GM12878 (cell line): Measurements from ENCODE around the gene ITFG1. TPM values are rescaled to one million over a fixed set of nuclear protein-coding genes. Genes with fewer than 3 reads are reported as not detected.

ENCODE experiments used
- ETV6 ChIP-seq, 2 experiments: fragments of 450-650 bp in 1 of 2; IDR thresholded peaks in 1 of 2; conservative IDR thresholded peaks in 1 of 2; 2 replicates each; pipeline ENCODE4 v1.6.1; 2014; ENCODE audit warnings: antibody characterized with exemption in 1 of 2, borderline replicate concordance in 1 of 2, low read depth in 1 of 2, mild to moderate bottlenecking in 1 of 2, moderate library complexity in 1 of 2
- HDAC6 ChIP-seq: fragments of 200-600 bp; sonication (generic); IDR thresholded peaks from one replicate; pipeline ENCODE4 v1.8.0; 2017; ENCODE audit warnings: antibody characterized with exemption; ENCODE audit not compliant: unreplicated experiment
- IRF4 ChIP-seq: IDR thresholded peaks from 2 replicates; pipeline ENCODE4 v1.6.1; 2011; ENCODE audit warnings: low read depth, low read length
- MEF2A ChIP-seq: IDR thresholded peaks from 2 replicates; pipeline ENCODE4 v1.6.1; 2011; ENCODE audit warnings: low read depth, mild to moderate bottlenecking, low read length, moderate library complexity; ENCODE audit not compliant: insufficient read depth
- NR2F1 ChIP-seq: fragments of 450-650 bp; conservative IDR thresholded peaks from 2 replicates; pipeline ENCODE4 v1.6.1; 2017; ENCODE audit warnings: mild to moderate bottlenecking
- ZNF622 ChIP-seq: fragments of 450-650 bp; IDR thresholded peaks from 2 replicates; pipeline ENCODE4 v1.6.1; 2017; ENCODE audit warnings: mild to moderate bottlenecking, inconsistent platforms
- polyA plus RNA-seq, 11 experiments: library from polyadenylated mRNA; depleted of rRNA in 4 of 11; unstranded in 6 of 11; stranded (reverse) in 5 of 11; fragments of >200 nt; fragmentation: Nextera tagmentation in 4 of 11; fragmentation: Illumina TruSeq in 1 of 11; extraction: Ambion mirVana in 4 of 11; extraction: Trizol in 1 of 11; gene quantifications; 1 replicate in 1 of 11; 2 replicates in 10 of 11; pipeline versions ENCODE4 v1.2.1 to v1.2.3, GENCODE V29; 2011 to 2016; ENCODE audit warnings: inconsistent platforms in 2 of 11, missing spikeins in 2 of 11, low read depth in 1 of 11
- total RNA-seq, 4 experiments: library from RNA; depleted of rRNA in 3 of 4; stranded (reverse); fragments of >200 nt in 3 of 4; fragmentation: Illumina TruSeq in 1 of 4; extraction: Trizol in 1 of 4; gene quantifications; 2 replicates each; pipeline versions ENCODE4 v1.2.1 to v1.2.3, GENCODE V29; 2013 to 2021
- TF ChIP-seq, protein P1 (sequence below): fragments of 450-650 bp; IDR thresholded peaks from 2 replicates; pipeline ENCODE4 v1.6.1; 2016; ENCODE audit warnings: mild to moderate bottlenecking, moderate library complexity, borderline replicate concordance
- TF ChIP-seq, protein P2 (sequence below): IDR thresholded peaks from 2 replicates; pipeline ENCODE4 v1.6.1; 2012; ENCODE audit warnings: mild to moderate bottlenecking, low read depth, low read length
- TF ChIP-seq, protein P3 (sequence below): fragments of 450-650 bp; IDR thresholded peaks from 2 replicates; pipeline ENCODE4 v1.6.1; 2016; ENCODE audit warnings: mild to moderate bottlenecking
- TF ChIP-seq, protein P4 (sequence below): fragments of 450-650 bp; IDR thresholded peaks from 2 replicates; pipeline ENCODE4 v1.6.1; 2017; ENCODE audit warnings: antibody characterized with exemption, mild to moderate bottlenecking, moderate library complexity
- TF ChIP-seq, protein P5 (sequence below): fragments of 450-650 bp; formaldehyde crosslinking; IDR thresholded peaks from 2 replicates; pipeline ENCODE4 v1.4.0; 2022; ENCODE audit warnings: mild to moderate bottlenecking, moderate library complexity

ITFG1 gene
- total and polyA plus RNA-seq, 10 of the 15 experiments (the other 5 are each of a cell fraction or from before 2014, with no cell fraction given): 9.3 to 56.3 (median 28.6) TPM

DNA sequence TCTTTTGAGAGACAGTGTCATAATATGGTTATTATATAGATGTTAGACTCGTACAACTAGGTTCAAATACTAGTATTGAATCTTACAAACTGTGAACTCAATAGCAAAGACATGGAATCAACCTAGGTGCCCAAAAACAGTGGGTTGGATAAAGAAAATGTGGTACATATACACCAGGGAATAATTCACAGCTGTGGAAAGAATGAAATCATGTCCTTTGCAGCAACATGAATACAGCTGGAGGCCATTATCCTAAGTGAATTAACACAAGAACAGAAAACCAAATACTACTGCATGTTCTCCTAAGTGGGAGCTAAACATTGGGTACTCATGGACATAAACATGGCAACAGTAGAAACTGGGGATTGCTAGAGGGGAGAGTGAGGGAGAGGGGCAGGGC, 8.4 kb upstream of the ITFG1 start (continued):
- TF ChIP-seq, protein P1, sequence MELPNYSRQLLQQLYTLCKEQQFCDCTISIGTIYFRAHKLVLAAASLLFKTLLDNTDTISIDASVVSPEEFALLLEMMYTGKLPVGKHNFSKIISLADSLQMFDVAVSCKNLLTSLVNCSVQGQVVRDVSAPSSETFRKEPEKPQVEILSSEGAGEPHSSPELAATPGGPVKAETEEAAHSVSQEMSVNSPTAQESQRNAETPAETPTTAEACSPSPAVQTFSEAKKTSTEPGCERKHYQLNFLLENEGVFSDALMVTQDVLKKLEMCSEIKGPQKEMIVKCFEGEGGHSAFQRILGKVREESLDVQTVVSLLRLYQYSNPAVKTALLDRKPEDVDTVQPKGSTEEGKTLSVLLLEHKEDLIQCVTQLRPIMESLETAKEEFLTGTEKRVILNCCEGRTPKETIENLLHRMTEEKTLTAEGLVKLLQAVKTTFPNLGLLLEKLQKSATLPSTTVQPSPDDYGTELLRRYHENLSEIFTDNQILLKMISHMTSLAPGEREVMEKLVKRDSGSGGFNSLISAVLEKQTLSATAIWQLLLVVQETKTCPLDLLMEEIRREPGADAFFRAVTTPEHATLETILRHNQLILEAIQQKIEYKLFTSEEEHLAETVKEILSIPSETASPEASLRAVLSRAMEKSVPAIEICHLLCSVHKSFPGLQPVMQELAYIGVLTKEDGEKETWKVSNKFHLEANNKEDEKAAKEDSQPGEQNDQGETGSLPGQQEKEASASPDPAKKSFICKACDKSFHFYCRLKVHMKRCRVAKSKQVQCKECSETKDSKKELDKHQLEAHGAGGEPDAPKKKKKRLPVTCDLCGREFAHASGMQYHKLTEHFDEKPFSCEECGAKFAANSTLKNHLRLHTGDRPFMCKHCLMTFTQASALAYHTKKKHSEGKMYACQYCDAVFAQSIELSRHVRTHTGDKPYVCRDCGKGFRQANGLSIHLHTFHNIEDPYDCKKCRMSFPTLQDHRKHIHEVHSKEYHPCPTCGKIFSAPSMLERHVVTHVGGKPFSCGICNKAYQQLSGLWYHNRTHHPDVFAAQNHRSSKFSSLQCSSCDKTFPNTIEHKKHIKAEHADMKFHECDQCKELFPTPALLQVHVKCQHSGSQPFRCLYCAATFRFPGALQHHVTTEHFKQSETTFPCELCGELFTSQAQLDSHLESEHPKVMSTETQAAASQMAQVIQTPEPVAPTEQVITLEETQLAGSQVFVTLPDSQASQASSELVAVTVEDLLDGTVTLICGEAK: no peak
- TF ChIP-seq, protein P2, sequence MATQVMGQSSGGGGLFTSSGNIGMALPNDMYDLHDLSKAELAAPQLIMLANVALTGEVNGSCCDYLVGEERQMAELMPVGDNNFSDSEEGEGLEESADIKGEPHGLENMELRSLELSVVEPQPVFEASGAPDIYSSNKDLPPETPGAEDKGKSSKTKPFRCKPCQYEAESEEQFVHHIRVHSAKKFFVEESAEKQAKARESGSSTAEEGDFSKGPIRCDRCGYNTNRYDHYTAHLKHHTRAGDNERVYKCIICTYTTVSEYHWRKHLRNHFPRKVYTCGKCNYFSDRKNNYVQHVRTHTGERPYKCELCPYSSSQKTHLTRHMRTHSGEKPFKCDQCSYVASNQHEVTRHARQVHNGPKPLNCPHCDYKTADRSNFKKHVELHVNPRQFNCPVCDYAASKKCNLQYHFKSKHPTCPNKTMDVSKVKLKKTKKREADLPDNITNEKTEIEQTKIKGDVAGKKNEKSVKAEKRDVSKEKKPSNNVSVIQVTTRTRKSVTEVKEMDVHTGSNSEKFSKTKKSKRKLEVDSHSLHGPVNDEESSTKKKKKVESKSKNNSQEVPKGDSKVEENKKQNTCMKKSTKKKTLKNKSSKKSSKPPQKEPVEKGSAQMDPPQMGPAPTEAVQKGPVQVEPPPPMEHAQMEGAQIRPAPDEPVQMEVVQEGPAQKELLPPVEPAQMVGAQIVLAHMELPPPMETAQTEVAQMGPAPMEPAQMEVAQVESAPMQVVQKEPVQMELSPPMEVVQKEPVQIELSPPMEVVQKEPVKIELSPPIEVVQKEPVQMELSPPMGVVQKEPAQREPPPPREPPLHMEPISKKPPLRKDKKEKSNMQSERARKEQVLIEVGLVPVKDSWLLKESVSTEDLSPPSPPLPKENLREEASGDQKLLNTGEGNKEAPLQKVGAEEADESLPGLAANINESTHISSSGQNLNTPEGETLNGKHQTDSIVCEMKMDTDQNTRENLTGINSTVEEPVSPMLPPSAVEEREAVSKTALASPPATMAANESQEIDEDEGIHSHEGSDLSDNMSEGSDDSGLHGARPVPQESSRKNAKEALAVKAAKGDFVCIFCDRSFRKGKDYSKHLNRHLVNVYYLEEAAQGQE: no peak
- TF ChIP-seq IRF4 (no peak), HDAC6 (no peak), NR2F1 (no peak), ETV6 (conservative IDR thresholded peaks at IDR 0.05 in 1 of 2, IDR thresholded peaks at IDR 0.05 in 1 of 2; ENCODE audit: borderline replicate concordance in 1 of 2, low read depth in 1 of 2) (no peak), ZNF622 (no peak), MEF2A (no peak)
- TF ChIP-seq, protein P3, sequence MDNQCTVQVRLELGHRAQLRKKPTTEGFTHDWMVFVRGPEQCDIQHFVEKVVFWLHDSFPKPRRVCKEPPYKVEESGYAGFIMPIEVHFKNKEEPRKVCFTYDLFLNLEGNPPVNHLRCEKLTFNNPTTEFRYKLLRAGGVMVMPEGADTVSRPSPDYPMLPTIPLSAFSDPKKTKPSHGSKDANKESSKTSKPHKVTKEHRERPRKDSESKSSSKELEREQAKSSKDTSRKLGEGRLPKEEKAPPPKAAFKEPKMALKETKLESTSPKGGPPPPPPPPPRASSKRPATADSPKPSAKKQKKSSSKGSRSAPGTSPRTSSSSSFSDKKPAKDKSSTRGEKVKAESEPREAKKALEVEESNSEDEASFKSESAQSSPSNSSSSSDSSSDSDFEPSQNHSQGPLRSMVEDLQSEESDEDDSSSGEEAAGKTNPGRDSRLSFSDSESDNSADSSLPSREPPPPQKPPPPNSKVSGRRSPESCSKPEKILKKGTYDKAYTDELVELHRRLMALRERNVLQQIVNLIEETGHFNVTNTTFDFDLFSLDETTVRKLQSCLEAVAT: no peak
- TF ChIP-seq, protein P4, sequence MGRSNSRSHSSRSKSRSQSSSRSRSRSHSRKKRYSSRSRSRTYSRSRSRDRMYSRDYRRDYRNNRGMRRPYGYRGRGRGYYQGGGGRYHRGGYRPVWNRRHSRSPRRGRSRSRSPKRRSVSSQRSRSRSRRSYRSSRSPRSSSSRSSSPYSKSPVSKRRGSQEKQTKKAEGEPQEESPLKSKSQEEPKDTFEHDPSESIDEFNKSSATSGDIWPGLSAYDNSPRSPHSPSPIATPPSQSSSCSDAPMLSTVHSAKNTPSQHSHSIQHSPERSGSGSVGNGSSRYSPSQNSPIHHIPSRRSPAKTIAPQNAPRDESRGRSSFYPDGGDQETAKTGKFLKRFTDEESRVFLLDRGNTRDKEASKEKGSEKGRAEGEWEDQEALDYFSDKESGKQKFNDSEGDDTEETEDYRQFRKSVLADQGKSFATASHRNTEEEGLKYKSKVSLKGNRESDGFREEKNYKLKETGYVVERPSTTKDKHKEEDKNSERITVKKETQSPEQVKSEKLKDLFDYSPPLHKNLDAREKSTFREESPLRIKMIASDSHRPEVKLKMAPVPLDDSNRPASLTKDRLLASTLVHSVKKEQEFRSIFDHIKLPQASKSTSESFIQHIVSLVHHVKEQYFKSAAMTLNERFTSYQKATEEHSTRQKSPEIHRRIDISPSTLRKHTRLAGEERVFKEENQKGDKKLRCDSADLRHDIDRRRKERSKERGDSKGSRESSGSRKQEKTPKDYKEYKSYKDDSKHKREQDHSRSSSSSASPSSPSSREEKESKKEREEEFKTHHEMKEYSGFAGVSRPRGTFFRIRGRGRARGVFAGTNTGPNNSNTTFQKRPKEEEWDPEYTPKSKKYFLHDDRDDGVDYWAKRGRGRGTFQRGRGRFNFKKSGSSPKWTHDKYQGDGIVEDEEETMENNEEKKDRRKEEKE: no peak
- TF ChIP-seq, protein P5, sequence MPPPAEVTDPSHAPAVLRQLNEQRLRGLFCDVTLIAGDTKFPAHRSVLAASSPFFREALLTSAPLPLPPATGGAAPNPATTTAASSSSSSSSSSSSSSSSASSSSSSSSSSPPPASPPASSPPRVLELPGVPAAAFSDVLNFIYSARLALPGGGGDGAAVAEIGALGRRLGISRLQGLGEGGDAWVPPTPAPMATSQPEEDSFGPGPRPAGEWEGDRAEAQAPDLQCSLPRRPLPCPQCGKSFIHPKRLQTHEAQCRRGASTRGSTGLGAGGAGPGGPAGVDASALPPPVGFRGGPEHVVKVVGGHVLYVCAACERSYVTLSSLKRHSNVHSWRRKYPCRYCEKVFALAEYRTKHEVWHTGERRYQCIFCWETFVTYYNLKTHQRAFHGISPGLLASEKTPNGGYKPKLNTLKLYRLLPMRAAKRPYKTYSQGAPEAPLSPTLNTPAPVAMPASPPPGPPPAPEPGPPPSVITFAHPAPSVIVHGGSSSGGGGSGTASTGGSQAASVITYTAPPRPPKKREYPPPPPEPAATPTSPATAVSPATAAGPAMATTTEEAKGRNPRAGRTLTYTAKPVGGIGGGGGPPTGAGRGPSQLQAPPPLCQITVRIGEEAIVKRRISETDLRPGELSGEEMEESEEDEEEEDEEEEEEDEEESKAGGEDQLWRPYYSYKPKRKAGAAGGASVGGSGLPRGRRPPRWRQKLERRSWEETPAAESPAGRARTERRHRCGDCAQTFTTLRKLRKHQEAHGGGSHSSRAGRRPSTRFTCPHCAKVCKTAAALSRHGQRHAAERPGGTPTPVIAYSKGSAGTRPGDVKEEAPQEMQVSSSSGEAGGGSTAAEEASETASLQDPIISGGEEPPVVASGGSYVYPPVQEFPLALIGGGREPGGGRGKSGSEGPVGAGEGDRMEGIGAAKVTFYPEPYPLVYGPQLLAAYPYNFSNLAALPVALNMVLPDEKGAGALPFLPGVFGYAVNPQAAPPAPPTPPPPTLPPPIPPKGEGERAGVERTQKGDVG (CRISPR knock-in tag): no peak
